GM12801 (cell line): ENCODE measurements around the gene EPS8.

ENCODE experiments used
- CTCF ChIP-seq: IDR thresholded peaks from one replicate; pipeline ENCODE4 v1.5.1; 2011; ENCODE audit warnings: control low read depth; ENCODE audit not compliant: insufficient read length; ENCODE audit errors: extremely low read depth

Gene EPS8

GRCh38 chr12:15702276-15702675, 86.9 kb downstream of the EPS8 start:
- no peak for TF ChIP-seq CTCF

GRCh38 chr12:15701631-15702156, 87.5 kb downstream of the EPS8 start:
- TF ChIP-seq CTCF = no peak

GRCh38 chr12:15701206-15701605, 88.0 kb downstream of the EPS8 start:
- no peak for TF ChIP-seq CTCF

- no peak for TF ChIP-seq CTCF
These were observed 88.6 kb downstream of the EPS8 start for GRCh38 chr12:15700595-15700994.

- no peak for TF ChIP-seq CTCF
These were observed 89.3 kb downstream of the EPS8 start for GRCh38 chr12:15699886-15700285.

- TF ChIP-seq CTCF = no peak
These were observed 90.8 kb downstream of the EPS8 start for GRCh38 chr12:15698377-15698871.

- no peak for TF ChIP-seq CTCF
These were observed 92.0 kb downstream of the EPS8 start for GRCh38 chr12:15697201-15697600.
